H9 (cell line): ENCODE data around the gene EHD4. TPM values are rescaled to one million over a fixed set of nuclear protein-coding genes. Genes with fewer than 3 reads are reported as not detected.

Experiments used
- DNase-seq: peaks from one replicate; pipeline ENCODE4 v3.0.0-alpha.2; 2017
- H2AFZ ChIP-seq: one replicate; pipeline ENCODE4 v1.6.1; 2013; ENCODE audit warnings: mild to moderate bottlenecking, low read length, control low read depth, moderate library complexity
- H2AK5ac ChIP-seq: 2 replicates; pipeline ENCODE4 v1.6.1; 2013; ENCODE audit warnings: low read length, control low read depth, mixed read lengths; ENCODE audit not compliant: insufficient read length
- H2BK120ac ChIP-seq: one replicate; pipeline ENCODE4 v1.6.1; 2013; ENCODE audit warnings: low read depth, mild to moderate bottlenecking, low read length, control low read depth, inconsistent platforms; ENCODE audit not compliant: poor library complexity, severe bottlenecking
- H2BK12ac ChIP-seq: 2 replicates; pipeline ENCODE4 v1.6.1; 2013; ENCODE audit warnings: low read length, control low read depth, mixed read lengths, low read depth; ENCODE audit not compliant: insufficient read length
- H2BK15ac ChIP-seq: 2 replicates; pipeline ENCODE4 v1.6.1; 2013; ENCODE audit warnings: low read depth, low read length, control low read depth
- H2BK20ac ChIP-seq: one replicate; pipeline ENCODE4 v1.6.1; 2013; ENCODE audit warnings: low read depth, mild to moderate bottlenecking, low read length, control low read depth, inconsistent platforms; ENCODE audit not compliant: poor library complexity, severe bottlenecking
- H2BK5ac ChIP-seq: 2 replicates; pipeline ENCODE4 v1.6.1; 2013; ENCODE audit warnings: low read length, control low read depth, mixed read lengths; ENCODE audit not compliant: insufficient read length
- H3K14ac ChIP-seq: 2 replicates; pipeline ENCODE4 v1.6.1; 2013; ENCODE audit warnings: low read length, control low read depth; ENCODE audit not compliant: insufficient read depth
- H3K18ac ChIP-seq: 2 replicates; pipeline ENCODE4 v1.6.1; 2013; ENCODE audit warnings: low read depth, mild to moderate bottlenecking, mixed read lengths, low read length, control low read depth; ENCODE audit not compliant: insufficient read length
- H3K23ac ChIP-seq: 2 replicates; pipeline ENCODE4 v1.6.1; 2013; ENCODE audit warnings: low read length, control low read depth, mixed read lengths, low read depth; ENCODE audit not compliant: insufficient read length
- H3K23me2 ChIP-seq: 2 replicates; pipeline ENCODE4 v1.6.1; 2013; ENCODE audit warnings: low read depth, mild to moderate bottlenecking, mixed read lengths, low read length, control low read depth; ENCODE audit not compliant: insufficient read length, poor library complexity, severe bottlenecking
- H3K27ac ChIP-seq: 2 replicates; pipeline ENCODE4 v1.5.1; 2013; ENCODE audit warnings: low read length, control low read depth, mixed read lengths, low read depth; ENCODE audit not compliant: insufficient read length
- H3K27me3 ChIP-seq: 2 replicates; pipeline ENCODE4 v1.6.1; 2013; ENCODE audit warnings: low read length, control low read depth, inconsistent platforms; ENCODE audit not compliant: insufficient read depth
- H3K4ac ChIP-seq: 2 replicates; pipeline ENCODE4 v1.6.1; 2013; ENCODE audit warnings: low read depth, mild to moderate bottlenecking, control low read depth, inconsistent platforms, low read length, moderate library complexity
- H3K4me1 ChIP-seq: 2 replicates; pipeline ENCODE4 v1.6.1; 2013; ENCODE audit warnings: low read length, control low read depth, inconsistent platforms; ENCODE audit not compliant: insufficient read depth
- H3K4me2 ChIP-seq: 2 replicates; pipeline ENCODE4 v1.6.1; 2013; ENCODE audit warnings: low read length, control low read depth, mixed read lengths; ENCODE audit not compliant: insufficient read length, insufficient read depth
- H3K56ac ChIP-seq: 2 replicates; pipeline ENCODE4 v1.6.1; 2013; ENCODE audit warnings: low read depth, mild to moderate bottlenecking, mixed read lengths, low read length, control low read depth; ENCODE audit not compliant: insufficient read length
- H3K79me1 ChIP-seq: 2 replicates; pipeline ENCODE4 v1.6.1; 2013; ENCODE audit warnings: low read depth, mild to moderate bottlenecking, moderate library complexity, low read length, control low read depth, inconsistent platforms; ENCODE audit not compliant: insufficient read depth, poor library complexity, severe bottlenecking
- H3K79me2 ChIP-seq: 2 replicates; pipeline ENCODE4 v1.6.1; 2013; ENCODE audit warnings: low read length, control low read depth, inconsistent platforms; ENCODE audit not compliant: insufficient read depth
- H3K9ac ChIP-seq: 2 replicates; pipeline ENCODE4 v1.6.1; 2013; ENCODE audit warnings: low read length, control low read depth, mixed read lengths; ENCODE audit not compliant: insufficient read length; ENCODE audit errors: extremely low read depth
- H3K9me3 ChIP-seq: one replicate; pipeline ENCODE4 v1.6.1; 2013; ENCODE audit warnings: low read depth, low read length, inconsistent platforms; ENCODE audit not compliant: control insufficient read depth
- H3T11ph ChIP-seq: one replicate; pipeline ENCODE4 v1.6.1; 2013; ENCODE audit warnings: mild to moderate bottlenecking, low read length, control low read depth, inconsistent platforms
- H4K20me1 ChIP-seq: one replicate; pipeline ENCODE4 v1.6.1; 2013; ENCODE audit not compliant: control insufficient read depth, insufficient read length, insufficient read depth
- H4K5ac ChIP-seq: 2 replicates; pipeline ENCODE4 v1.6.1; 2013; ENCODE audit warnings: low read depth, mild to moderate bottlenecking, mixed read lengths, low read length, control low read depth; ENCODE audit not compliant: insufficient read length
- H4K8ac ChIP-seq: replicated peaks from 2 replicates; pipeline ENCODE4 v1.6.1; 2013; ENCODE audit warnings: low read length, control low read depth, mixed read lengths, low read depth; ENCODE audit not compliant: insufficient read length
- H4K91ac ChIP-seq: 2 replicates; pipeline ENCODE4 v1.6.1; 2013; ENCODE audit warnings: low read depth, mild to moderate bottlenecking, moderate library complexity, mixed read lengths, low read length, control low read depth; ENCODE audit not compliant: insufficient read length
- H3K27ac Mint-ChIP-seq, 3 experiments: 2 replicates in 2 of 3; 3 replicates in 1 of 3; pipeline ENCODE4 v1.8.0; 2020 to 2021; ENCODE audit warnings: mixed read lengths in 3 of 3, mild to moderate bottlenecking in 1 of 3, moderate library complexity in 1 of 3
- H3K27me3 Mint-ChIP-seq: 2 replicates; pipeline ENCODE4 v1.8.0; 2021; ENCODE audit warnings: low read depth, mild to moderate bottlenecking, moderate library complexity, mixed read lengths
- H3K36me3 Mint-ChIP-seq, 3 experiments: 2 replicates in 2 of 3; 3 replicates in 1 of 3; pipeline ENCODE4 v1.8.0; 2020 to 2021; ENCODE audit warnings: low read depth in 3 of 3, mixed read lengths in 3 of 3; ENCODE audit not compliant: insufficient read depth in 1 of 3
- H3K4me1 Mint-ChIP-seq, 2 experiments: 2 replicates each; pipeline ENCODE4 v1.8.0; 2020; ENCODE audit warnings: mixed read lengths in 2 of 2
- H3K4me3 Mint-ChIP-seq, 2 experiments: 2 replicates in 1 of 2; 3 replicates in 1 of 2; pipeline ENCODE4 v1.8.0; 2020 to 2021; ENCODE audit warnings: mild to moderate bottlenecking in 2 of 2, mixed read lengths in 2 of 2, moderate library complexity in 1 of 2
- H3K9me3 Mint-ChIP-seq, 2 experiments: 2 replicates in 1 of 2; 3 replicates in 1 of 2; pipeline ENCODE4 v1.8.0; 2020; ENCODE audit warnings: mild to moderate bottlenecking in 2 of 2, mixed read lengths in 2 of 2, moderate library complexity in 1 of 2
- WGBS: extraction: QIAGEN DNeasy Blood & Tissue Kit; methylation state at CpG from one replicate; pipeline ENCODE4 v1.1.7; 2013; ENCODE audit warnings: missing lambda C conversion rate, low lambda C conversion rate, mixed read lengths; ENCODE audit not compliant: insufficient read length; ENCODE audit errors: extremely low coverage; 5-methylcytosine and 5-hydroxymethylcytosine counted together
- total RNA-seq: library from RNA; stranded (reverse); gene quantifications from 2 replicates; pipeline ENCODE4 v1.2.1, GENCODE V29; 2021
- TF ChIP-seq, protein P1 (sequence below): fragments of 200-600 bp; sonication (generic); conservative IDR thresholded peaks from 3 replicates; pipeline ENCODE4 v1.8.0; 2021; ENCODE audit warnings: antibody characterized with exemption, mild to moderate bottlenecking

The EHD4 gene
- total RNA-seq, 1 experiment from 2014 or later = 22.9 TPM

DNA sequence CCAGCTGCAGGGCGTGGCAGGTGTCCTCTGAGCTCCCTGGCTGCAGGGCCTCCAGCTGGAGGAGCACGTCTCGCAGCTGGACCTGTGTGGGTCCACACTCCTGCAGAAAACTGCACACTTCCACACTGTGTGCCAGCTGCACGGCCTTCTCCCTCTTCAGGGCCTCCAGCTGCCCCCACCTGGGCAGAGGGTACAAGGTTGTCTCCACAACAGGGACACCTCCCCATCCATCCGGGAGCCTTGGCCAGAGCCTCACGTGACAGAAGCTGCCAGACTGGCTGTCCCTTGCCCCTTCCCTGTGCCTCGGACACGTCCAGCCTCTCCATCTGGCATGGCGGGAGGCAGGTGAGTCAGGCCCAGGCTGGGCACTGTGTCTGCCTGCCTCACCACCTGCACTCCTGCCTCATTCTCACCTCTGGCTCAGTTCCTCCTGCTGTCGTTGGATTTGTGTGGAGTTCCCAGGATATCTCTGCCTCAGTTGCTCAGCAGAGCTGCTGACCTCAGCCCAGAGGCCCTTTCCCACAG lies 93.0 kb downstream of the EHD4 start:
- TF ChIP-seq, protein P1, sequence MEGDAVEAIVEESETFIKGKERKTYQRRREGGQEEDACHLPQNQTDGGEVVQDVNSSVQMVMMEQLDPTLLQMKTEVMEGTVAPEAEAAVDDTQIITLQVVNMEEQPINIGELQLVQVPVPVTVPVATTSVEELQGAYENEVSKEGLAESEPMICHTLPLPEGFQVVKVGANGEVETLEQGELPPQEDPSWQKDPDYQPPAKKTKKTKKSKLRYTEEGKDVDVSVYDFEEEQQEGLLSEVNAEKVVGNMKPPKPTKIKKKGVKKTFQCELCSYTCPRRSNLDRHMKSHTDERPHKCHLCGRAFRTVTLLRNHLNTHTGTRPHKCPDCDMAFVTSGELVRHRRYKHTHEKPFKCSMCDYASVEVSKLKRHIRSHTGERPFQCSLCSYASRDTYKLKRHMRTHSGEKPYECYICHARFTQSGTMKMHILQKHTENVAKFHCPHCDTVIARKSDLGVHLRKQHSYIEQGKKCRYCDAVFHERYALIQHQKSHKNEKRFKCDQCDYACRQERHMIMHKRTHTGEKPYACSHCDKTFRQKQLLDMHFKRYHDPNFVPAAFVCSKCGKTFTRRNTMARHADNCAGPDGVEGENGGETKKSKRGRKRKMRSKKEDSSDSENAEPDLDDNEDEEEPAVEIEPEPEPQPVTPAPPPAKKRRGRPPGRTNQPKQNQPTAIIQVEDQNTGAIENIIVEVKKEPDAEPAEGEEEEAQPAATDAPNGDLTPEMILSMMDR = no peak
- no peak overlapping the region for H4K5ac ChIP-seq
- peaks cover 4 to 10% of the 10 kb centered on the region in 2 experiments for H3K4me1 Mint-ChIP-seq

More for the DNA sequence above, 93.0 kb downstream of the EHD4 start:
- DNase-seq = no peak
- Mint-ChIP-seq H3K4me3 (no peak overlapping the region), H3K9me3 (no peaks in the 10 kb centered on the region; a peak in 2 of 5 replicates), H3K27me3 (peaks cover 43% of the 10 kb centered on the region), H3K36me3 (peaks cover 0 to 1% (median 0%) of the 10 kb centered on the region in 3 experiments; a peak in 1 of 7 replicates), H3K27ac (no peak overlapping the region; a peak in 1 of 7 replicates)
- no peak overlapping the region for H4K91ac ChIP-seq
- no CpG with 5 or more reads among the region's 10 CpGs for WGBS
- no peak overlapping the region for H2BK120ac ChIP-seq
- no peak overlapping the region for H3K4ac ChIP-seq
- peaks cover 7% of the 10 kb centered on the region; the same call in 1 of the 2 replicates for H3K27me3 ChIP-seq
- no peak overlapping the region for H3K9ac ChIP-seq
- no peaks in the 10 kb centered on the region for H3K4me1 ChIP-seq
- no peak overlapping the region for H2BK15ac ChIP-seq
- H3K79me1 ChIP-seq = no peaks in the 10 kb centered on the region
- H2AK5ac ChIP-seq = no peak overlapping the region
- H3K23me2 ChIP-seq = peaks cover 3% of the 10 kb centered on the region
- no peak overlapping the region for H3K4me2 ChIP-seq
- H3K18ac ChIP-seq = no peak overlapping the region
- no peak overlapping the region for H3K23ac ChIP-seq
- H2BK5ac ChIP-seq = no peak overlapping the region
- H4K8ac ChIP-seq = no peak overlapping the region
- H2AFZ ChIP-seq = no peak overlapping the region
- H2BK12ac ChIP-seq = no peak overlapping the region
- H2BK20ac ChIP-seq = no peak overlapping the region
- H3K14ac ChIP-seq = no peak overlapping the region; the same call in 1 of the 2 replicates
- H3K9me3 ChIP-seq = no peaks in the 10 kb centered on the region
- H3T11ph ChIP-seq = no peak overlapping the region
- no peak overlapping the region for H3K56ac ChIP-seq
- H3K27ac ChIP-seq = no peak overlapping the region
- H3K79me2 ChIP-seq = no peaks in the 10 kb centered on the region
- H4K20me1 ChIP-seq = no peaks in the 10 kb centered on the region
